IPS-18c (cell line): ENCODE data around the gene HMX1.

Experiments used
- H3K4me3 ChIP-seq: 2 replicates; pipeline ENCODE4 v1.7.0; 2013; ENCODE audit warnings: low read depth, mild to moderate bottlenecking, low read length, moderate library complexity; ENCODE audit not compliant: insufficient read depth
- H3K9me3 ChIP-seq: one replicate; pipeline ENCODE4 v1.6.1; 2013; ENCODE audit warnings: mild to moderate bottlenecking, low read length, moderate library complexity; ENCODE audit not compliant: control insufficient read depth, insufficient read depth

HMX1 gene

GRCh38 chr4:8841678-8842268, 29.9 kb downstream of the HMX1 start:
- peaks cover 5% of the 10 kb centered on the region for H3K9me3 ChIP-seq

GRCh38 chr4:8840816-8841455, 30.7 kb downstream of the HMX1 start:
- Histone ChIP-seq H3K4me3 (no peak overlapping the region), H3K9me3 (peaks cover 7% of the 10 kb centered on the region)

More at GRCh38 chr4:8841678-8842268, 29.9 kb downstream of the HMX1 start:
- no peak overlapping the region for H3K4me3 ChIP-seq

- Histone ChIP-seq H3K4me3 (no peak overlapping the region), H3K9me3 (peaks cover 7% of the 10 kb centered on the region)
These were observed 31.4 kb downstream of the HMX1 start for GRCh38 chr4:8840006-8840793.

- Histone ChIP-seq H3K4me3 (no peak overlapping the region), H3K9me3 (peaks cover 9% of the 10 kb centered on the region)
These were observed 32.6 kb downstream of the HMX1 start for GRCh38 chr4:8838961-8839431.

GRCh38 chr4:8838296-8838960, 33.2 kb downstream of the HMX1 start:
- Histone ChIP-seq H3K4me3 (no peak overlapping the region), H3K9me3 (peaks cover 9% of the 10 kb centered on the region)

- Histone ChIP-seq H3K9me3 (peaks cover 7% of the 10 kb centered on the region), H3K4me3 (no peak overlapping the region)
These were observed 34.3 kb downstream of the HMX1 start for GRCh38 chr4:8837181-8837841.

- H3K9me3 ChIP-seq: peaks cover 4% of the 10 kb centered on the region
- no peak overlapping the region for H3K4me3 ChIP-seq
These were observed 34.9 kb downstream of the HMX1 start for GRCh38 chr4:8836664-8837171.

- Histone ChIP-seq H3K4me3 (no peak overlapping the region), H3K9me3 (peaks cover 4% of the 10 kb centered on the region)
These were observed 35.9 kb downstream of the HMX1 start for GRCh38 chr4:8835521-8836365.

- H3K4me3 ChIP-seq: no peak overlapping the region
- H3K9me3 ChIP-seq: peaks cover 4% of the 10 kb centered on the region
These were observed 36.9 kb downstream of the HMX1 start for GRCh38 chr4:8834681-8835220.

GRCh38 chr4:8832113-8832915, 39.3 kb downstream of the HMX1 start:
- peaks cover 4% of the 10 kb centered on the region for H3K9me3 ChIP-seq

GRCh38 chr4:8831221-8832112, 40.2 kb downstream of the HMX1 start:
- Histone ChIP-seq H3K4me3 (no peak overlapping the region), H3K9me3 (peaks cover 4% of the 10 kb centered on the region)

More at GRCh38 chr4:8832113-8832915, 39.3 kb downstream of the HMX1 start:
- no peak overlapping the region for H3K4me3 ChIP-seq

- Histone ChIP-seq H3K4me3 (no peak overlapping the region), H3K9me3 (peaks cover 2% of the 10 kb centered on the region)
These were observed 40.9 kb downstream of the HMX1 start for GRCh38 chr4:8830611-8831200.

GRCh38 chr4:8830056-8830455, 41.6 kb downstream of the HMX1 start:
- H3K4me3 ChIP-seq: no peak overlapping the region
- H3K9me3 ChIP-seq: peaks cover 2% of the 10 kb centered on the region

- Histone ChIP-seq H3K4me3 (no peak overlapping the region), H3K9me3 (peaks cover 2% of the 10 kb centered on the region)
These were observed 42.1 kb downstream of the HMX1 start for GRCh38 chr4:8829584-8829983.
